NCI-H446 (cell line): ENCODE measurements around the gene FAM168A.
A peak's percentile ranks its signal among the peaks of the same experiment; 100 is the strongest.
"Not testable (repeated sequence)": the region's sequence is repeated elsewhere in the genome, so short reads cannot be mapped to it uniquely, and the experiment has no call there.

Source experiments
- DNase-seq, 2 experiments: peaks; one replicate each; lab custom pipeline; 2025; lab: John Stamatoyannopoulos, UW

The FAM168A gene

GRCh38 chr11:73467505-73467904 lies 130.4 kb downstream of the FAM168A start:
- DNase-seq, result no peak

- no peak for DNase-seq
These were observed 131.3 kb downstream of the FAM168A start for GRCh38 chr11:73466643-73467042.

GRCh38 chr11:73465871-73466270 lies 132.0 kb downstream of the FAM168A start:
- DNase-seq, result no peak

GRCh38 chr11:73465023-73465675 lies 132.8 kb downstream of the FAM168A start:
- no peak for DNase-seq

GRCh38 chr11:73464347-73464746 lies 133.6 kb downstream of the FAM168A start:
- DNase-seq, result no peak

- DNase-seq, result no peak
These were observed 134.6 kb downstream of the FAM168A start for GRCh38 chr11:73463359-73463758.

GRCh38 chr11:73461964-73462363 lies 135.9 kb downstream of the FAM168A start:
- DNase-seq, result no peak

GRCh38 chr11:73461335-73461840 lies 136.5 kb downstream of the FAM168A start:
- DNase-seq, result no peak

GRCh38 chr11:73458201-73458600 lies 139.7 kb downstream of the FAM168A start:
- no peak for DNase-seq

- DNase-seq, result no peak
These were observed 142.9 kb downstream of the FAM168A start for GRCh38 chr11:73454987-73455386.

GRCh38 chr11:73453562-73453961 lies 144.3 kb downstream of the FAM168A start:
- DNase-seq, result no peak

- no peak for DNase-seq
These were observed 145.2 kb downstream of the FAM168A start for GRCh38 chr11:73452726-73453125.

GRCh38 chr11:73451896-73452295 lies 146.0 kb downstream of the FAM168A start:
- DNase-seq, result no peak

- DNase-seq, result no peak
These were observed 151.1 kb downstream of the FAM168A start for GRCh38 chr11:73446766-73447165.

GRCh38 chr11:73445980-73446379 lies 151.9 kb downstream of the FAM168A start:
- no peak for DNase-seq

GRCh38 chr11:73439002-73439843 lies 158.7 kb downstream of the FAM168A start:
- DNase-seq, result no peak

- DNase-seq, result not testable (repeated sequence)
These were observed 161.1 kb downstream of the FAM168A start for GRCh38 chr11:73436859-73437258.

GRCh38 chr11:73431396-73431795 lies 166.5 kb downstream of the FAM168A start:
- no peak for DNase-seq

- DNase-seq, result no peak
These were observed 167.6 kb downstream of the FAM168A start for GRCh38 chr11:73430326-73430725.

- DNase-seq, result peak in 1 of 2 experiments; percentile 60
These were observed 168.7 kb downstream of the FAM168A start for GRCh38 chr11:73429121-73429750.

- DNase-seq, result no peak
These were observed 169.2 kb downstream of the FAM168A start for GRCh38 chr11:73428699-73429098.

GRCh38 chr11:73428227-73428626 lies 169.7 kb downstream of the FAM168A start:
- DNase-seq, result no peak
